HepG2 (cell line): ENCODE measurements around the gene KIF7. TPM values are rescaled to one million over a fixed set of nuclear protein-coding genes. Genes with fewer than 3 reads are reported as not detected.

Experiments used
- DMTF1 ChIP-seq: sonication (generic); formaldehyde crosslinking; IDR thresholded peaks from 2 replicates; pipeline ENCODE4 v1.4.0; 2020; ENCODE audit warnings: mild to moderate bottlenecking, missing genetic modification reagents
- HOXA3 ChIP-seq: sonication (generic); formaldehyde crosslinking; IDR thresholded peaks from 2 replicates; pipeline ENCODE4 v1.5.0; 2020; ENCODE audit warnings: missing genetic modification reagents
- HOXA7 ChIP-seq: sonication (generic); formaldehyde crosslinking; IDR thresholded peaks from 2 replicates; pipeline ENCODE4 v1.8.1; 2022; ENCODE audit warnings: mild to moderate bottlenecking, missing genetic modification reagents, moderate library complexity
- IRF9 ChIP-seq: sonication (generic); formaldehyde crosslinking; IDR thresholded peaks from 2 replicates; pipeline ENCODE4 v1.8.0; 2022; ENCODE audit warnings: missing genetic modification reagents, mild to moderate bottlenecking, borderline replicate concordance
- MIER2 ChIP-seq: IDR thresholded peaks from 2 replicates; pipeline ENCODE4 v1.6.1; 2016; ENCODE audit warnings: missing biosample characterization, missing genetic modification reagents
- MLXIP ChIP-seq: sonication (generic); formaldehyde crosslinking; IDR thresholded peaks from 2 replicates; pipeline ENCODE4 v1.9.0; 2021; ENCODE audit warnings: missing genetic modification reagents, borderline replicate concordance
- PHB2 ChIP-seq: fragments of 450-650 bp; IDR thresholded peaks from 2 replicates; pipeline ENCODE4 v1.6.1; 2018; ENCODE audit not compliant: partially characterized antibody
- PHF21A ChIP-seq: sonication (generic); formaldehyde crosslinking; IDR thresholded peaks from 2 replicates; pipeline ENCODE4 v1.5.0; 2020; ENCODE audit warnings: mild to moderate bottlenecking, missing genetic modification reagents
- TBX3 ChIP-seq: fragments of 450-650 bp; IDR thresholded peaks from 2 replicates; pipeline ENCODE4 v1.6.1; 2017; ENCODE audit warnings: antibody characterized with exemption, mild to moderate bottlenecking, inconsistent platforms, borderline replicate concordance
- ZNF512B ChIP-seq: sonication (generic); formaldehyde crosslinking; IDR thresholded peaks from 2 replicates; pipeline ENCODE4 v1.5.1; 2020; ENCODE audit warnings: missing genetic modification reagents, mild to moderate bottlenecking, borderline replicate concordance
- ZNF710 ChIP-seq: sonication (generic); formaldehyde crosslinking; IDR thresholded peaks from 2 replicates; pipeline ENCODE4 v1.5.0; 2020; ENCODE audit warnings: mild to moderate bottlenecking, missing genetic modification reagents, borderline replicate concordance
- ZNF761 ChIP-seq: sonication (generic); formaldehyde crosslinking; conservative IDR thresholded peaks from 2 replicates; pipeline ENCODE4 v1.4.0; 2020; ENCODE audit warnings: mild to moderate bottlenecking, missing genetic modification reagents
- ZNF768 ChIP-seq: sonication (generic); formaldehyde crosslinking; IDR thresholded peaks from 2 replicates; pipeline ENCODE4 v1.4.0; 2020; ENCODE audit warnings: missing genetic modification reagents
- polyA plus RNA-seq, 8 experiments: library from polyadenylated mRNA; depleted of rRNA in 3 of 8; stranded (reverse) in 7 of 8; unstranded in 1 of 8; fragments of >200 nt; fragmentation: Illumina TruSeq in 4 of 8; extraction: Trizol in 4 of 8; gene quantifications; 2 replicates each; pipeline versions ENCODE4 v1.2.1 to v1.2.3, GENCODE V29; 2011 to 2016; ENCODE audit warnings: low read depth in 4 of 8, missing spikeins in 1 of 8, mixed read lengths in 1 of 8; ENCODE audit not compliant: insufficient read depth in 1 of 8
- total RNA-seq, 5 experiments: library from RNA; depleted of rRNA; stranded (reverse); fragments of >200 nt; fragmentation: Illumina TruSeq; extraction: Trizol; gene quantifications; 2 replicates each; pipeline ENCODE4 v1.2.3, GENCODE V29; 2016; ENCODE audit warnings: low read depth in 1 of 5
- TF ChIP-seq, protein P1 (sequence below): sonication (generic); formaldehyde crosslinking; IDR thresholded peaks from 2 replicates; pipeline ENCODE4 v1.8.1; 2023; ENCODE audit warnings: mild to moderate bottlenecking, inconsistent platforms, moderate library complexity, missing genetic modification reagents, borderline replicate concordance

Gene KIF7
- total and polyA plus RNA-seq, 2 of the 13 experiments (the other 11 are each of a cell fraction or from before 2014, with no cell fraction given), result 1.5 to 6.2 TPM

DNA sequence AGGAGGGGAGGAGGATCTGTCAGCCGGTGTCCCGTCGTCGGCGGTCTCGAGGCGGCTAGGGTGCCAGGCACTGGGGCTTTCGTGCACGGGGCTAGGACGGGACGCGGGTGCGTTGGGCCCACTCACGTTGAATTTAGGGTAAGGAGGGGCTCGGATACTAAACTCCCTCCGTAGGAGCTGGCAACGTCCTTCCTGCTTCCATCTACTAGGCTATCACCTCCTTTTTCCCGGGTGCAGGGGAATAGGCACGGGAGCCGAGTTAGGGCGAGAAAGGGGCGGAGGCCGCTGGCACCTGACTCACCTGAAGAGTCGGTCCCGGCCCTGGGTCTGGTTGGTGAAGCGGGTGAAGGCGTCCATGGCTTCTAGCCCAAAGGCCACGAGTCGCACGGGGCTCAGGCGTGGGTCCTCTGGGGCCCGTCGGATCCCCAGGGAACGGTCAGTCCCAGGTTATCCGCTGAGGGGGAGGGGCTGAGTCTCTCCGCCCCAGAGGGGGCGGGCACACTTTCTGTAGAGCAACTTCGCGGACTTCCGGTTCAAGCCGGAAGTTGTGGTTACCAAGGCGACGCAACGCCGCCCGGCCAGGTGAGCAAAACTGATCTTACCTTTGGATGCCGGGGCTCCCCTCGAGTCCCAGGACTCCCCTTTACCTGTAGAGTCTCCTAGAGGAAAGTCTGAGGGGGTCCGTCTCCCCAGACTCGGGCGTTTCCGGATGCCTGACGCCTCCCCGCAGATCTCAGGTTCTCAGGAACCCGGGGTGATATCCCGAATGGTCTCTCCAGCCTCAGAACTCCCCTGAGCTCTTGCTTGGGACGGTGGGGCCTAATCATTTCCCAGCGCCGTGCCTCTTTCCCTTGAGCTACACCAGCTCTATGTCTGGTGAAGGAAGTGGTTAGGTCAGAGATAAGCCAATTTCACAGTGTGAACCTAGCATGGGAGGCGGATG lies 35.3 kb upstream of the KIF7 start, which contains the start of the genes PEX11A and WDR93 (continued):
- TF ChIP-seq ZNF512B (CRISPR knock-in tag) (peak; percentile 61; the same call in 1 of the 2 replicates), MLXIP (CRISPR knock-in tag) (peak; percentile 38; the same call in 1 of the 2 replicates), ZNF710 (no peak), MIER2 (CRISPR knock-in tag) (no peak), PHB2 (no peak), TBX3 (0 out of 2 replicates have a peak, but pooled peaks have one; percentile 9), DMTF1 (no peak), PHF21A (CRISPR knock-in tag) (peak; percentile 61; the same call in 1 of the 2 replicates), ZNF768 (CRISPR knock-in tag) (peak; percentile 15; the same call in 1 of the 2 replicates), IRF9 (CRISPR knock-in tag) (peak; percentile 83; the same call in 1 of the 2 replicates), HOXA7 (CRISPR knock-in tag) (no peak), ZNF761 (CRISPR knock-in tag) (peak; percentile 76; the same call in 1 of the 2 replicates), HOXA3 (CRISPR knock-in tag) (peak; percentile 72)
- TF ChIP-seq, protein P1, sequence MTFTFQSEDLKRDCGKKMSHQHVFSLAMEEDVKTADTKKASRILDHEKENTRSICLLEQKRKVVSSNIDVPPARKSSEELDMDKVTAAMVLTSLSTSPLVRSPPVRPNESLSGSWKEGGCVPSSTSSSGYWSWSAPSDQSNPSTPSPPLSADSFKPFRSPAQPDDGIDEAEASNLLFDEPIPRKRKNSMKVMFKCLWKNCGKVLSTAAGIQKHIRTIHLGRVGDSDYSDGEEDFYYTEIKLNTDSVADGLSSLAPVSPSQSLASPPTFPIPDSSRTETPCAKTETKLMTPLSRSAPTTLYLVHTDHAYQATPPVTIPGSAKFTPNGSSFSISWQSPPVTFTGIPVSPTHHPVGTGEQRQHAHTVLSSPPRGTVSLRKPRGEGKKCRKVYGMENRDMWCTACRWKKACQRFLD, result no peak
